ENCODE measurements around the gene KCNQ1.
A peak's percentile ranks its signal among the peaks of the same experiment; 100 is the strongest.

The KCNQ1 gene

DNA sequence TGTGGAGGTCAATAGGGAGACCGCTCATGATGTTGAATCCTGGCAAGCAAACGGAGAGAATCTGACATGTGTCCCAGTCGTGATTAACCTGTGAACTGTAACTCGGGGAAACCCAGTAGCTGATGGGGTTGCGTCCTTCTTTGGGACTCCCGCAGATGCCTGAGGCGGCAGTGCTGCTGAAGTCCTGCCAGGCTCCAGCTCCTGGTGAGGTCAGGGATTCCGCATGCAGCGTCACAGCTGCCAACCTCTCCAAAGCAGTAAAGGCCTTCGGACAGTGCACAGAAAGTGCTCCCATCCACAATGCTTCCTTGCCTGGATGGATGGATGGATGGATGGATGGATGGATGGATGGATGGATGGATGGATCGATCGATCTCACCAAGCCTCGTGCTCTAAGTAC is 13.5 kb downstream of the KCNQ1 start:
- H3K4me1 Mint-ChIP-seq: peaks cover 40% of the 10 kb centered on the region

DNA sequence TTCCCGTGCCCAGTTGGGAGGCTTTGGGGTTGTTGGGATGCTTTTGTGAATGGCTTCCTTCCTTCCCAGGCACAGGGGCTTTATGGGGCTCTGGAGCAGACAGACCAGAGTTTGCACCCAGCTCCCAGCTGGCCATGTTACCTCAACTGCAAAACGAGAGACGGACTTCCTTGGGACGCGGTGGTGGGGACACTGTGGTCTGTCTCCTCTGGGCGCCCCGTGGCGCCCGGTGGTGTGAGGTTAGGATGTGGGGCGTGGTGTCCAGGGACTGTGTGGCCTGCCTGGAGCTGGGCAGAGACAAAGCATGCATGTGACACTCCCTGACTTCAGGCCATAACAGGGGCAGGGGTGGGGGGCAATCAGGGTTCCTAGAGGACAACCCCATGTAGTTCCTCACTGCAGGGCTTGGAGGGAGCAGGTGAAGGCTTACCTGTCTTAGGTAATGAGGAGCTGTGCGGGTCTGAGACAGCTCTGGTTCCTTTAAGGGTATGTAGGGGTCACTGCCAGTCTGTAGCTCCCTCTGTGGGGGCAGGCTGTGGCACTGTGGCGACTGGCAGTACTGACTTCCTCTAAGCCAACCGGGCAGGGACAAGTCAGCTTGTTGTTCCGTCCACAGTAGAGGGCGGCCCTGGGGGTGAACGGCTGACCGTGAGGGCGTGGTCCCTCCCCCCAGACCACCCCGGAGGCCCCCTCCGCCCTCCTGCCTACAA is 14.4 kb downstream of the KCNQ1 start:
- Mint-ChIP-seq H3K27ac (peak overlapping the region; percentile 70), H3K4me3 (no peak overlapping the region), H3K27me3 (no peaks in the 10 kb centered on the region), H3K4me1 (peaks cover 47% of the 10 kb centered on the region), H3K36me3 (no peaks in the 10 kb centered on the region), H3K9me3 (no peaks in the 10 kb centered on the region)

More for the DNA sequence above, 13.5 kb downstream of the KCNQ1 start:
- Mint-ChIP-seq H3K4me3 (no peak overlapping the region), H3K36me3 (no peaks in the 10 kb centered on the region), H3K27ac (no peak overlapping the region), H3K9me3 (no peaks in the 10 kb centered on the region), H3K27me3 (no peaks in the 10 kb centered on the region)

DNA sequence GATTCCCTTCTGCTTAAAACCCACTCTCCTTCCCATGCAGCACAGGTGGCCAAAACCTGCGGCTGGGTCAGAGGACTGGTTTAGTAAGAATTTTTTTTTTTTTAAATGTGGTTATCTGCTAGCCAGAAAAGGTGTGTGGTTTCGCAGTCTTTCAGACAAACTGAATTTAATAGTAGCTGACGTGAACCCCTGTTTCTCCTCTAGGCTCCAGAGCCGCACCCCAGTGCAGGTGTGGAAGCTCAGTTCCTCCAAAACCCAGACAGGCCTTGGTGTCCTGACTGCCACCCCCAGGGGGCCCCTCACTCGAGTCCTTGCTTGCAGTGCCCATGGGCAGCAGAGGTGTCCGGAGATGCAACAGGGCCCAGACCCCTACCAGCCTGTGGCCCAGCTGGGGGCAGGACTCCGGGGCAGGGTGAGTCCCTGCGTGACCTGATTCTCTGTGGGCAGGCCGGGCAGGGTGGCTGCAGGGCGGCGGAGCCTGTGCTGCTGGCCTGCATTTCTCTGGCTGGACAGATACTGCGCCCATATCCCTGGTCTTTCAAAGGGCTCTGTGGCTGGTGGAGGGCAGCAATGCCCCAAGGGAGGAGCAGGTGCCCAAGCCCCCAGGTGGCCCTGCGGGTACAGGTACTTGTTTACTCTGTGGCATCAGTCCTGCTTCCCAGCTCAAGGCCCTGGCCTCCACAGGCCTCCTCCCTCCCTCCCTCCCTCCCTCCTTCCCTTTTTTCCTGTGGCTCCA is 15.2 kb downstream of the KCNQ1 start:
- Mint-ChIP-seq H3K27ac (no peak overlapping the region), H3K4me1 (peaks cover 54% of the 10 kb centered on the region), H3K4me3 (no peak overlapping the region), H3K27me3 (no peaks in the 10 kb centered on the region), H3K9me3 (no peaks in the 10 kb centered on the region), H3K36me3 (no peaks in the 10 kb centered on the region)

GRCh38 chr11:2460540-2461252 is 15.9 kb downstream of the KCNQ1 start:
- Mint-ChIP-seq H3K4me1 (peaks cover 58% of the 10 kb centered on the region), H3K27ac (no peak overlapping the region), H3K36me3 (no peaks in the 10 kb centered on the region), H3K9me3 (no peaks in the 10 kb centered on the region), H3K4me3 (no peak overlapping the region), H3K27me3 (no peaks in the 10 kb centered on the region)

DNA sequence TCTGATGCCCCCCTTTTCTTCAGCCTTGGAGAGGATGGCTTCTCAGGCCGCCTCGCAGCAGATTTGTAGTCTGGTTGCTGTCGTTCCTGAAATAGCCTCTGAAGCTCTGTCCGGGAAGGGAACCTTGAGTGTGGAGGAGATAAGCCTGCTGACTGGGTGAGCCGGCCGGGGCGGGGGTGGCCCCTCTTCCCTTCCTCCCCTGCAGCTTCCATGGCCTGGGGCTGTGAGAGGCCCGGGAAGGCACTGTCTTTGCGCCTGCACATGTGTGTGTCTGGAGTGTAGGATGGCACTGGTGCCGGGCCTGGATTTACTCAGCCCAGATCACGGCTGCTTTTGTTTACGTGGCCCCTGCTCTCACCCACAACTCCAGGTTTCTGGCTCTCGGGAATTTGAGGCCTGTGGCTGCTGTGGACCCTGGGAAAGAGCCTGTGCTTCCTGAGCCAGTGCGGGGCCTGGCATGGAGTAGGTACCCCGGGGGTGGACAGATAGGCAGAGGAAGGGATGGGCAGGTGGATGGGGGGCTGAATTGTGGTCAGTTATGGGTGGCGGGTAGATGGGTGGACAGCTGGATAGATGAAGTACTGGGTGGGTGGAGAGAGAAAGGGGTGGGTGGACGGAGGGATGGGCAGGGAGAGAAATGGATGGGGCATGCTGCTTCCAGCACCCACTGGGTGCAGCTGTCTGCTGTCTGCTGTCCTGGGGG is 16.6 kb downstream of the KCNQ1 start:
- H3K27ac Mint-ChIP-seq: no peak overlapping the region
- H3K27me3 Mint-ChIP-seq: no peaks in the 10 kb centered on the region
- H3K9me3 Mint-ChIP-seq: no peaks in the 10 kb centered on the region
- no peaks in the 10 kb centered on the region for H3K36me3 Mint-ChIP-seq
- no peak overlapping the region for H3K4me3 Mint-ChIP-seq
- peaks cover 65% of the 10 kb centered on the region for H3K4me1 Mint-ChIP-seq

- Mint-ChIP-seq H3K27ac (no peak overlapping the region), H3K4me1 (peaks cover 72% of the 10 kb centered on the region), H3K27me3 (no peaks in the 10 kb centered on the region), H3K4me3 (no peak overlapping the region), H3K9me3 (no peaks in the 10 kb centered on the region), H3K36me3 (no peaks in the 10 kb centered on the region)
Measured at GRCh38 chr11:2461956-2462542, 17.2 kb downstream of the KCNQ1 start.

DNA sequence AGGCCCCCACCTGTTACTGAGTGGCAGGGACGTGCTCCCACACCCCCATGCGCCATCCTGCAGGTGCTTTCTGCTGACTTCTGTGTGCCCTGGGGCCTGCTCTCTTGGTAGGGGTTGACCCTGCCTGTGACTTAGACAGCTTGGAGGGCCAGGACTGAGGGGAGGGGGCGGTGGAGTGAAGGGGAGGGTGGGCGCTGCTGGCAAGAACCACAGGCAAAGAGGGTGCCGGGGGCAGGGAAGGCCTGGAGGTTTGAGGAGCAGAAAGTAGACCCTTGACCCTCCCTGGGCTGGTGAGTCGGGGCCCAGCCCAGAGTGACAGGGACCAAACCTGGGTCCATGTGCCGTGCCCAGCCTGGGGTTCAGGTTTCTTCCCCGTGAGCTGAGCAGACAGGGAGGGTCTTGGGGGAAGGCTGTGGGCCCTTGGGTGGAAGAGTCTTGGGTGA is 17.8 kb downstream of the KCNQ1 start:
- H3K36me3 Mint-ChIP-seq: no peaks in the 10 kb centered on the region
- no peaks in the 10 kb centered on the region for H3K27me3 Mint-ChIP-seq
- H3K4me1 Mint-ChIP-seq: peaks cover 74% of the 10 kb centered on the region
- H3K27ac Mint-ChIP-seq: no peak overlapping the region
- H3K9me3 Mint-ChIP-seq: no peaks in the 10 kb centered on the region
- no peak overlapping the region for H3K4me3 Mint-ChIP-seq

GRCh38 chr11:2462986-2463765 is 18.4 kb downstream of the KCNQ1 start:
- H3K27me3 Mint-ChIP-seq: no peaks in the 10 kb centered on the region
- H3K36me3 Mint-ChIP-seq: no peaks in the 10 kb centered on the region
- peak overlapping the region; percentile 55 for H3K27ac Mint-ChIP-seq
- no peaks in the 10 kb centered on the region for H3K9me3 Mint-ChIP-seq
- H3K4me3 Mint-ChIP-seq: no peak overlapping the region
- H3K4me1 Mint-ChIP-seq: peaks cover 79% of the 10 kb centered on the region

GRCh38 chr11:2463766-2464277 is 19.0 kb downstream of the KCNQ1 start:
- no peaks in the 10 kb centered on the region for H3K27me3 Mint-ChIP-seq
- H3K27ac Mint-ChIP-seq: peak overlapping the region; percentile 30
- H3K36me3 Mint-ChIP-seq: no peaks in the 10 kb centered on the region
- H3K4me1 Mint-ChIP-seq: peaks cover 81% of the 10 kb centered on the region
- no peak overlapping the region for H3K4me3 Mint-ChIP-seq
- H3K9me3 Mint-ChIP-seq: no peaks in the 10 kb centered on the region

DNA sequence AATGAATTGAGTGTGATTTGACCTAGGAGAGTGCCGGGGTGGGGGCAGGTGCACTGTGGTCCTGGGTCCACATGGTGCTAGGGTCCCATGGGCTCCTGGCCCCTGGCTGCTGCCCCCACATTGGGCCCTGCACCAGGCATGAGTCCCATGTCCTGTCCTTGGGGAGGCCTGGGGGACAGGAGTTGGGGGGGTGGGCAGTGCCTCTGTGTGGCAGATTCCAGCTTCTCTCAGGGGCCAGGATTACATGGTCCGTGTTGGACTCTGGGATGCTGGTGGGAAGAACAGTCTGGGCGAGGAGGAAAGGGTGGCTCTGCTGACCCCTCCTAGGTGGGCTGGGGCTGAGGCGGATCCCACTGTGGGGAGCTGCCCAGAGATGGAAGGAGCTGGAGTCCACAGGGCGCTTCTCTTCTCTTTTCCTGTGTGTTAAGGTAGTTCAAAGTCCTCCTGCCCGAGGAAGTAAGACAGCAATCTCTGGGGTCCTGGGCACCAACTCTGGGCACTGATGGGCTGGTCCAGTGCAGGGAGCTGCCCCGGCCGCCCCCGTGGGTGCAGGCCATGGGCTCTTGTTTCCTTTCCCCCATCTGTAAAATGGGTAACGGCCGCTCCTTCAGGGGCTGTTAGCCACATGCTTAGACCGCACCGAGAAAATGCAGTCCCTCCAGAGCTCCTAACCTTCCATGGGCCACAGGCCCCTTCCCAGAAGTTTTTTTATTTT is 19.8 kb downstream of the KCNQ1 start:
- H3K27ac Mint-ChIP-seq: peak overlapping the region; percentile 51
- no peak overlapping the region for H3K4me3 Mint-ChIP-seq
- H3K4me1 Mint-ChIP-seq: peaks cover 83% of the 10 kb centered on the region
- no peaks in the 10 kb centered on the region for H3K9me3 Mint-ChIP-seq
- H3K27me3 Mint-ChIP-seq: no peaks in the 10 kb centered on the region
- no peaks in the 10 kb centered on the region for H3K36me3 Mint-ChIP-seq

DNA sequence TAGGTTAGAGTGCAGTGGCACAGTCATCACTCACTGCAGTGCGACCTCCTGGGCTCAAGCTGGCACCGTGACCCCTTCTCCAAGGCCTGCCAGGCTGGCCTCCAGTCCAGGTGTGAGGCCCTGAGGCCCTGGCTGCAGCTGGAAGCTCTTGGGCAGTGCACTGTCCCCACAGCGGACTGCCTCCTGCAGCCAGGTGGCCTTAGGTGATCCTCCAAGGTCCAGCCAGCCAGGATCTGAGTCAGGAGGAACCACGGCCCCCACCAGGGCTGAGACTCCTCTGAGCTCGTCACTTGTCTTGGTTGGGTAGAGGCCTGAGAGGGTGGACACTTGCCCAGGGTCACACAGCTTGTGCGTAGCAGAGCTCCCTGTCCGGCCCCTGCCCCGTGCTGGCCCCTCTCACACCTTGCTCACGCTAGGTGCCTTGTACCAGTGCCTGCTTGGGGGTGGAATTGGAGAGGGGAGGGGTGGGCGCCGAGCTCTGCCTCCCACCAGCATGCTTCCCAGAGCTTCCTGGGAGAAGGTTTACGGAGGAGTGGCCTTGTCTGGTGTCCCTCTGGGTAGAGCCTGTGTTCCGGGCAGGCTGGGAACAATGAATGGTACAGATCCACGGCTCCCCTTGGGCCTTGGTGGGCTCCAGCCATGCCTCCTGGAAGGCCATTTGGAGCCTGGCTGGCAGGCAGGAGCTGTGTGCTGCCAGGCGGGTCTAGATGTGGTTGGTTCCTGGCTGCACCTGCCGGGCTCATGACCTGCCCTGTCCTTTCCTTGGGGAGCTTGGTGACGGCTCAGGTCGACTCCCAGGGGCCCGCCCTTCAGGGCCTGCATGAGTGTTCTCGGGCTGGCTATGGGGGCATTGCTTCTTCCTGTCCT is 20.6 kb downstream of the KCNQ1 start:
- H3K27ac Mint-ChIP-seq: no peak overlapping the region
- H3K4me3 Mint-ChIP-seq: no peak overlapping the region
- no peaks in the 10 kb centered on the region for H3K36me3 Mint-ChIP-seq
- no peaks in the 10 kb centered on the region for H3K27me3 Mint-ChIP-seq
- H3K4me1 Mint-ChIP-seq: peaks cover 87% of the 10 kb centered on the region
- H3K9me3 Mint-ChIP-seq: no peaks in the 10 kb centered on the region

- Mint-ChIP-seq H3K27me3 (no peaks in the 10 kb centered on the region), H3K36me3 (no peaks in the 10 kb centered on the region), H3K27ac (no peak overlapping the region), H3K4me1 (peaks cover 80% of the 10 kb centered on the region), H3K4me3 (peak overlapping the region; percentile 44), H3K9me3 (no peaks in the 10 kb centered on the region)
Measured at GRCh38 chr11:2466069-2466801, 21.4 kb downstream of the KCNQ1 start.

All from activated naive CD4-positive, alpha-beta T cell treated with anti-CD3 and anti-CD28 coated beads, Interleukin-2, amount 50 U/mL, for 24 hours (primary cell).